Right hindlimb (tissue), 1 donor: ENCODE measurements around the gene TEX10.
A peak's percentile ranks its signal among the peaks of the same experiment; 100 is the strongest.
"Not testable (repeated sequence)": the region's sequence is repeated elsewhere in the genome, so short reads cannot be mapped to it uniquely, and the experiment has no call there.

Experiments
- DNase-seq: peaks from one replicate; pipeline ENCODE4 v3.0.0-alpha.2; 2018

The TEX10 gene

GRCh38 chr9:100346836-100347235 is 5.9 kb downstream of the TEX10 start:
- DNase-seq, result no peak

GRCh38 chr9:100341889-100342288 is 10.9 kb downstream of the TEX10 start:
- no peak for DNase-seq

GRCh38 chr9:100340224-100340623 is 12.5 kb downstream of the TEX10 start:
- no peak for DNase-seq

GRCh38 chr9:100338736-100339135 is 14.0 kb downstream of the TEX10 start:
- not testable (repeated sequence) for DNase-seq

- no peak for DNase-seq
Measured at GRCh38 chr9:100324594-100325200, 28.0 kb downstream of the TEX10 start.

- DNase-seq, result peak; percentile 42
Measured at GRCh38 chr9:100322954-100323536, 29.7 kb downstream of the TEX10 start.

GRCh38 chr9:100317706-100318105 is 35.0 kb downstream of the TEX10 start:
- no peak for DNase-seq

- DNase-seq, result no peak
Measured at GRCh38 chr9:100315561-100315960, 37.2 kb downstream of the TEX10 start.

- no peak for DNase-seq
Measured at GRCh38 chr9:100309992-100310391, 42.8 kb downstream of the TEX10 start.

GRCh38 chr9:100308965-100309564 is 43.7 kb downstream of the TEX10 start:
- DNase-seq, result no peak

- no peak for DNase-seq
Measured at GRCh38 chr9:100307080-100307479, 45.7 kb downstream of the TEX10 start.

- DNase-seq, result no peak
Measured at GRCh38 chr9:100306283-100306682, 46.5 kb downstream of the TEX10 start.

- no peak for DNase-seq
Measured at GRCh38 chr9:100303747-100304146, 49.0 kb downstream of the TEX10 start.

- no peak for DNase-seq
Measured at GRCh38 chr9:100298378-100298777, 54.4 kb downstream of the TEX10 start.

GRCh38 chr9:100296407-100296806 is 56.3 kb downstream of the TEX10 start:
- no peak for DNase-seq

GRCh38 chr9:100295240-100295639 is 57.5 kb downstream of the TEX10 start:
- DNase-seq, result no peak

GRCh38 chr9:100294806-100295205 is 57.9 kb downstream of the TEX10 start:
- DNase-seq, result no peak

- no peak for DNase-seq
Measured at GRCh38 chr9:100294341-100294740, 58.4 kb downstream of the TEX10 start.

- no peak for DNase-seq
Measured at GRCh38 chr9:100292414-100292813, 60.3 kb downstream of the TEX10 start.

GRCh38 chr9:100290714-100291113 is 62.0 kb downstream of the TEX10 start:
- DNase-seq, result no peak

GRCh38 chr9:100287186-100287585 is 65.6 kb downstream of the TEX10 start:
- no peak for DNase-seq

GRCh38 chr9:100286257-100286656 is 66.5 kb downstream of the TEX10 start:
- DNase-seq, result no peak

- DNase-seq, result no peak
Measured at GRCh38 chr9:100285601-100286000, 67.1 kb downstream of the TEX10 start.

GRCh38 chr9:100285080-100285479 is 67.7 kb downstream of the TEX10 start:
- no peak for DNase-seq

GRCh38 chr9:100284247-100284646 is 68.5 kb downstream of the TEX10 start:
- DNase-seq, result no peak
